HEK293T (cell line): ENCODE measurements around the gene ELP5.

Source experiments
- ARNT ChIP-seq: fragments of 450-650 bp; IDR thresholded peaks from 2 replicates; pipeline ENCODE4 v1.6.1; 2017; ENCODE audit warnings: mild to moderate bottlenecking
- BHLHE40 ChIP-seq: fragments of 450-650 bp; IDR thresholded peaks from 2 replicates; pipeline ENCODE4 v1.6.1; 2016; ENCODE audit warnings: mild to moderate bottlenecking, moderate library complexity, borderline replicate concordance
- CTBP1 ChIP-seq: fragments of 450-650 bp; IDR thresholded peaks from 2 replicates; pipeline ENCODE4 v1.6.1; 2016; ENCODE audit warnings: borderline replicate concordance
- ELF4 ChIP-seq: fragments of 450-650 bp; IDR thresholded peaks from 2 replicates; pipeline ENCODE4 v1.6.1; 2017; ENCODE audit warnings: antibody characterized with exemption
- FOXK2 ChIP-seq: fragments of 450-650 bp; IDR thresholded peaks from 2 replicates; pipeline ENCODE4 v1.6.1; 2016; ENCODE audit warnings: mild to moderate bottlenecking
- FOXM1 ChIP-seq: fragments of 450-650 bp; IDR thresholded peaks from 2 replicates; pipeline ENCODE4 v1.6.1; 2017; ENCODE audit warnings: mild to moderate bottlenecking, borderline replicate concordance
- LEF1 ChIP-seq: fragments of 450-650 bp; IDR thresholded peaks from 2 replicates; pipeline ENCODE4 v1.6.1; 2017; ENCODE audit warnings: mild to moderate bottlenecking, borderline replicate concordance
- NFRKB ChIP-seq: fragments of 450-650 bp; IDR thresholded peaks from 2 replicates; pipeline ENCODE4 v1.6.1; 2016; ENCODE audit warnings: mild to moderate bottlenecking, moderate library complexity
- PKNOX1 ChIP-seq: fragments of 450-650 bp; IDR thresholded peaks from 2 replicates; pipeline ENCODE4 v1.6.1; 2016
- SP1 ChIP-seq: fragments of 450-650 bp; IDR thresholded peaks from 2 replicates; pipeline ENCODE4 v1.6.1; 2017
- ZNF384 ChIP-seq: fragments of 450-650 bp; IDR thresholded peaks from 2 replicates; pipeline ENCODE4 v1.6.1; 2016

- TF ChIP-seq SP1 (no peak), PKNOX1 (no peak), BHLHE40 (no peak), FOXK2 (no peak), ARNT (no peak), LEF1 (no peak), ELF4 (no peak), ZNF384 (no peak), FOXM1 (no peak), CTBP1 (no peak), NFRKB (no peak)
These were observed 33.7 kb downstream of the ELP5 start for GRCh38 chr17:7285679-7286078.
